Right renal cortex interstitium (tissue), 3 donors: ENCODE measurements around the gene PPM1M. TPM values are rescaled to one million over a fixed set of nuclear protein-coding genes. Genes with fewer than 3 reads are reported as not detected.

Experiments used
- DNase-seq, 3 donors: peaks; one replicate each; pipeline ENCODE4 v3.0.0-alpha.2; 2013; ENCODE audit warnings: low read depth in 3 of 3, low spot score in 2 of 3
- polyA plus RNA-seq, 3 donors: library from polyadenylated mRNA; unstranded; fragments of 120-200 nt; gene quantifications; one replicate each; pipeline ENCODE4 v1.2.1, GENCODE V29; 2013; ENCODE audit not compliant: insufficient read length in 3 of 3

The PPM1M gene
- polyA plus RNA-seq, 3 donors, result 18.5 to 20.1 (median 18.7) TPM

- DNase-seq, result no peak
These were observed 48.1 kb downstream of the PPM1M start for GRCh38 chr3:52293491-52294319.

GRCh38 chr3:52294320-52295150 lies 49.0 kb downstream of the PPM1M start:
- DNase-seq, result no peak

DNA sequence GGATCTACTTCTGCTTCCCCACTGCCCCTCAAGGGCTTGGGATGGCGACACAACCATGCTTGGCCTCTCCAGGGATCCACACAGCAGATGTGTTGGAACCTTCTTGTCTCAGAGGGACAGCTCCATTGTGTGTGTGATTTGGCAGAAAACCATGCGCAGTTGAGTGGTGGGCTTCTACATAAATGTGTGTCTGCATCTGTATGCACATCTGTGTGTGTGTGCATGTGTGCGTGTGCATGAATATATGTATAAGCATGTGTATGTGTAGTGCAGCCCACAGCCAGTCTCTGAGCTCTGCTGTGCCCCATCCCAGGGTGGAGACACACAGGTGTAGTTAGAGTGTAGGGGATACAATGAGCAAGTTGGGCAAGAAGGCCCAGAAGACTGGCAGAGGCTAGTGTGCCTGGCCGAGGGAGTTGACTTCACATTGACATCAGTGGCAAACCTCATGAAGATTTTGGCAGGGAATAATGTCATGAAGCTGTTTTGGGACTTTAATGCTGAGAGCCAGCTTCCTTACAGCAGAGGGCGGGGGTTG lies 50.2 kb downstream of the PPM1M start:
- DNase-seq, result no peak

- DNase-seq, result no peak
These were observed 51.9 kb downstream of the PPM1M start for GRCh38 chr3:52297242-52298148.

GRCh38 chr3:52298149-52299098 lies 52.9 kb downstream of the PPM1M start:
- no peak for DNase-seq

- no peak for DNase-seq
These were observed 53.8 kb downstream of the PPM1M start for GRCh38 chr3:52299247-52299878.

Other genes with a start within 250 kb of the PPM1M start
- gene RPL29, start 249.9 kb upstream of the PPM1M start, polyA plus RNA-seq, result 1,000 to 10,000 TPM; 1,608 to 1,744 (median 1,623) TPM
- gene DUSP7, start 189.2 kb upstream of the PPM1M start, polyA plus RNA-seq, result 10 to 100 TPM; 15.2 to 18.1 (median 15.7) TPM
- 1 to 10 TPM; 7.0 to 8.2 (median 8.1) TPM for gene POC1A, start 91.3 kb upstream of the PPM1M start, polyA plus RNA-seq
- 10 to 100 TPM; 46.6 to 52.6 (median 48.8) TPM for gene ALAS1, start 47.6 kb upstream of the PPM1M start, polyA plus RNA-seq
- gene TLR9, start 20.1 kb upstream of the PPM1M start, polyA plus RNA-seq, result under 1 TPM in 2 of 3 donors, not detected in 1; 0.11 to 0.18 TPM
- gene TWF2, start 6.6 kb upstream of the PPM1M start, polyA plus RNA-seq, result 10 to 100 TPM; 23.1 to 28.6 (median 25.2) TPM
- gene WDR82, start 32.9 kb downstream of the PPM1M start, polyA plus RNA-seq, result 100 to 1,000 TPM; 110 to 117 (median 116) TPM
- 10 to 100 TPM; 26.7 to 29.8 (median 27.6) TPM for gene GLYCTK, start 42.1 kb downstream of the PPM1M start, polyA plus RNA-seq
- gene DNAH1, start 70.6 kb downstream of the PPM1M start, polyA plus RNA-seq, result 1 to 10 TPM; 6.5 to 8.1 (median 6.9) TPM
- gene BAP1, start 164.2 kb downstream of the PPM1M start, polyA plus RNA-seq, result 10 to 100 TPM; 69.2 to 81.4 (median 80.1) TPM
- gene PHF7, start 164.9 kb downstream of the PPM1M start, polyA plus RNA-seq, result 1 to 10 TPM; 7.6 to 8.8 (median 8.1) TPM
- gene SEMA3G, start 199.3 kb downstream of the PPM1M start, polyA plus RNA-seq, result 10 to 100 TPM; 27.2 to 31.3 (median 29.1) TPM
- gene TNNC1, start 208.3 kb downstream of the PPM1M start, polyA plus RNA-seq, result 1 to 10 TPM; 8.8 to 9.6 (median 9.6) TPM
- gene NISCH, start 209.8 kb downstream of the PPM1M start, polyA plus RNA-seq, result 10 to 100 TPM; 80.0 to 97.7 (median 88.3) TPM
- 10 to 100 TPM; 30.5 to 34.8 (median 34.8) TPM for gene STAB1, start 249.6 kb downstream of the PPM1M start, polyA plus RNA-seq